ENCODE results near the gene PROSER2. TPM values are rescaled to one million over a fixed set of nuclear protein-coding genes. Genes with fewer than 3 reads are reported as not detected.

PROSER2 gene
- total and polyA plus RNA-seq, 9 of the 15 experiments (the other 6 are each of a cell fraction or from before 2014, with no cell fraction given), result 0.62 to 14.8 (median 2.9) TPM

GRCh38 chr10:11874568-11875493, 51.7 kb downstream of the PROSER2 start (continued):
- no peak for TF ChIP-seq AFF1 (IDR thresholded peaks at IDR 0.05; ENCODE audit: low read depth in 1 of 2, partially characterized antibody in 2 of 2)
- no peak for TF ChIP-seq BRCA1 (IDR thresholded peaks at IDR 0.05)
- no peak for TF ChIP-seq BRCA1 (CRISPR knock-in tag; IDR thresholded peaks at IDR 0.05)
- TF ChIP-seq ZNF12 (CRISPR knock-in tag; IDR thresholded peaks at IDR 0.05), result no peak
- no peak for TF ChIP-seq RCOR1 (IDR thresholded peaks at IDR 0.05; ENCODE audit: borderline replicate concordance in 1 of 2, low read depth in 2 of 2, low read length in 2 of 2)
- TF ChIP-seq ZNF431 (CRISPR knock-in tag; IDR thresholded peaks at IDR 0.05), result no peak
- TF ChIP-seq ZBTB2 (IDR thresholded peaks at IDR 0.05), result no peak
- no peak for TF ChIP-seq CTBP1 (IDR thresholded peaks at IDR 0.05; ENCODE audit: borderline replicate concordance)
- TF ChIP-seq ZNF740 (CRISPR knock-in tag; IDR thresholded peaks at IDR 0.05), result peak; percentile 58
- TF ChIP-seq ZNF740 (tag; IDR thresholded peaks at IDR 0.05), result no peak
- no peak for TF ChIP-seq ETV5 (CRISPR knock-in tag; IDR thresholded peaks at IDR 0.05; ENCODE audit: low read depth)
- TF ChIP-seq ZNF217 (CRISPR knock-in tag; IDR thresholded peaks at IDR 0.05), result no peak
- no peak for TF ChIP-seq ETV6 (IDR thresholded peaks at IDR 0.05; ENCODE audit: borderline replicate concordance in 1 of 2, low read depth in 2 of 2, low read length in 1 of 2)
- no peak for TF ChIP-seq ETV6 (CRISPR knock-in tag; IDR thresholded peaks at IDR 0.05; ENCODE audit: borderline replicate concordance)
- TF ChIP-seq CCNT2 (IDR thresholded peaks at IDR 0.05; ENCODE audit: borderline replicate concordance, extremely low read depth, insufficient read length, low read depth, low read length), result no peak
- no peak for TF ChIP-seq ZNF778 (CRISPR knock-in tag; IDR thresholded peaks at IDR 0.05)
